Hepatocyte (in vitro differentiated cells): ENCODE data around the gene CDKN1A. TPM values are rescaled to one million over a fixed set of nuclear protein-coding genes. Genes with fewer than 3 reads are reported as not detected.

Experiments
- DNase-seq: peaks from one replicate; pipeline ENCODE4 v3.0.0-alpha.2; 2016; ENCODE audit warnings: low spot score
- H2AFZ ChIP-seq: fragments of 200-600 bp; sonication (generic); 2 replicates; pipeline ENCODE4 v1.6.0; 2016; ENCODE audit warnings: antibody characterized with exemption, mild to moderate bottlenecking
- H3K27ac ChIP-seq: fragments of 200-600 bp; sonication (generic); 2 replicates; pipeline ENCODE4 v1.5.1; 2016; ENCODE audit warnings: mild to moderate bottlenecking
- H3K27me3 ChIP-seq: fragments of 200-600 bp; sonication (generic); 2 replicates; pipeline ENCODE4 v1.6.1; 2016
- H3K36me3 ChIP-seq: fragments of 200-600 bp; sonication (generic); replicated peaks from 2 replicates; pipeline ENCODE4 v1.5.1; 2016; ENCODE audit warnings: low read depth; ENCODE audit not compliant: insufficient read depth
- H3K4me1 ChIP-seq: fragments of 200-600 bp; sonication (generic); 2 replicates; pipeline ENCODE4 v1.5.1; 2016; ENCODE audit warnings: mild to moderate bottlenecking, moderate library complexity; ENCODE audit not compliant: insufficient read depth
- H3K4me2 ChIP-seq: fragments of 200-600 bp; sonication (generic); 2 replicates; pipeline ENCODE4 v1.6.0; 2016
- H3K4me3 ChIP-seq: fragments of 200-600 bp; sonication (generic); 2 replicates; pipeline ENCODE4 v1.5.1; 2016; ENCODE audit warnings: mild to moderate bottlenecking
- H3K79me2 ChIP-seq: fragments of 200-600 bp; sonication (generic); 2 replicates; pipeline ENCODE4 v1.6.0; 2017; ENCODE audit warnings: mild to moderate bottlenecking
- H3K9me2 ChIP-seq: fragments of 200-600 bp; sonication (generic); replicated peaks from 2 replicates; pipeline ENCODE4 v1.6.0; 2017; ENCODE audit warnings: mild to moderate bottlenecking; ENCODE audit not compliant: insufficient read depth
- H3K9me3 ChIP-seq: fragments of 200-600 bp; sonication (generic); 2 replicates; pipeline ENCODE4 v1.5.1; 2016; ENCODE audit warnings: low read depth, mild to moderate bottlenecking
- H4K20me1 ChIP-seq: fragments of 200-600 bp; sonication (generic); 2 replicates; pipeline ENCODE4 v1.6.0; 2016; ENCODE audit warnings: mild to moderate bottlenecking; ENCODE audit not compliant: insufficient read depth, poor library complexity, severe bottlenecking
- EZH2 ChIP-seq: fragments of 200-600 bp; sonication (generic); IDR thresholded peaks from 2 replicates; pipeline ENCODE4 v1.6.1; 2016; ENCODE audit warnings: antibody characterized with exemption, mild to moderate bottlenecking, borderline replicate concordance
- EZH2phosphoT487 ChIP-seq: fragments of 200-600 bp; sonication (generic); IDR thresholded peaks from one replicate; pipeline ENCODE4 v1.6.1; 2018; ENCODE audit warnings: antibody characterized with exemption, mild to moderate bottlenecking, low read depth, moderate library complexity; ENCODE audit not compliant: unreplicated experiment, severe bottlenecking
- WGBS: methylation state at CpG from one replicate; pipeline ENCODE4 v1.1.6; 2016; ENCODE audit warnings: low lambda C conversion rate; ENCODE audit errors: missing lambda C conversion rate; 5-methylcytosine and 5-hydroxymethylcytosine counted together
- polyA plus RNA-seq: library from polyadenylated mRNA; unstranded; fragments of >200 nt; fragmentation: Nextera tagmentation; extraction: Ambion mirVana; gene quantifications from 2 replicates; pipeline ENCODE4 v1.2.1, GENCODE V29; 2016
- total RNA-seq: library from RNA; depleted of rRNA; stranded (reverse); fragments of >200 nt; gene quantifications from 2 replicates; pipeline ENCODE4 v1.2.3, GENCODE V29; 2014
- TF ChIP-seq, protein P1 (sequence below): fragments of 200-600 bp; sonication (generic); IDR thresholded peaks from 2 replicates; pipeline ENCODE4 v1.5.1; 2016; ENCODE audit warnings: antibody characterized with exemption, mild to moderate bottlenecking; ENCODE audit not compliant: poor library complexity

CDKN1A gene
- total and polyA plus RNA-seq, 2 experiments from 2014 or later: 246 to 344 TPM

DNA sequence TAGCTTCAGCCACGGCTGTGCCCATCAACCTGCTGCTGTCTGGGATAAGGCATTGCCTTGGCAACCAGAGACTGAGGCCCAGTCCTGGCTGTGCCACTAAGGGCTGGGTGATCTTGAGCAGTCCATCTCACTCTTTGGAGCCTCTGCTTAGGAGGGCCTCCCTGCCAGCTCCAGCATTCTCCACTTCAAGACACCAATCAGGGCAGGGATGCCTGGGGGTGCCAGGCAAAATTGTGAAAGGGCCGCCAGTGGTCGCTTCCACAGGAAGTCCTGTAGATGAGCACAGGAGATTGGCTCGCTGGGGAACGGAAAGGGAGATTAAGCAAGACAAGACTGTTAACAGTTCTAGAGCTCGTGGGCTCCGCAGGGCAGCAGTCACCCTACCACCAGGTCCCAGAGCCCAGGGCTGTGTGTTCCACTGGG lies 19.0 kb downstream of the CDKN1A start, which contains the start of gene RAB44:
Gene RAB44 (plus strand): TSS at position 346 of the 423 bp plus-strand sequence. CDS start 6,410 bp downstream, outside the sequence.
- H3K4me1 ChIP-seq: no peaks in the 10 kb centered on the region
- H3K9me3 ChIP-seq: no peaks in the 10 kb centered on the region
- H3K4me2 ChIP-seq: no peak within 1 kb of the TSS
- no peaks in the 10 kb centered on the region for H4K20me1 ChIP-seq
- WGBS: 87% methylated on average over 7 of the region's 7 CpGs
- DNase-seq: no peak
- no peaks in the 10 kb centered on the region for H3K36me3 ChIP-seq
- H3K9me2 ChIP-seq: no peaks in the 10 kb centered on the region
- no peaks in the 10 kb centered on the region for H3K79me2 ChIP-seq
- no peak within 1 kb of the TSS for H2AFZ ChIP-seq
- TF ChIP-seq EZH2 (no peak), EZH2phosphoT487 (no peak)
- TF ChIP-seq, protein P1, sequence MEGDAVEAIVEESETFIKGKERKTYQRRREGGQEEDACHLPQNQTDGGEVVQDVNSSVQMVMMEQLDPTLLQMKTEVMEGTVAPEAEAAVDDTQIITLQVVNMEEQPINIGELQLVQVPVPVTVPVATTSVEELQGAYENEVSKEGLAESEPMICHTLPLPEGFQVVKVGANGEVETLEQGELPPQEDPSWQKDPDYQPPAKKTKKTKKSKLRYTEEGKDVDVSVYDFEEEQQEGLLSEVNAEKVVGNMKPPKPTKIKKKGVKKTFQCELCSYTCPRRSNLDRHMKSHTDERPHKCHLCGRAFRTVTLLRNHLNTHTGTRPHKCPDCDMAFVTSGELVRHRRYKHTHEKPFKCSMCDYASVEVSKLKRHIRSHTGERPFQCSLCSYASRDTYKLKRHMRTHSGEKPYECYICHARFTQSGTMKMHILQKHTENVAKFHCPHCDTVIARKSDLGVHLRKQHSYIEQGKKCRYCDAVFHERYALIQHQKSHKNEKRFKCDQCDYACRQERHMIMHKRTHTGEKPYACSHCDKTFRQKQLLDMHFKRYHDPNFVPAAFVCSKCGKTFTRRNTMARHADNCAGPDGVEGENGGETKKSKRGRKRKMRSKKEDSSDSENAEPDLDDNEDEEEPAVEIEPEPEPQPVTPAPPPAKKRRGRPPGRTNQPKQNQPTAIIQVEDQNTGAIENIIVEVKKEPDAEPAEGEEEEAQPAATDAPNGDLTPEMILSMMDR: no peak
- H3K27me3 ChIP-seq: no peaks in the 10 kb centered on the region
- no peak within 1 kb of the TSS for H3K27ac ChIP-seq
- no peak within 1 kb of the TSS for H3K4me3 ChIP-seq

DNA sequence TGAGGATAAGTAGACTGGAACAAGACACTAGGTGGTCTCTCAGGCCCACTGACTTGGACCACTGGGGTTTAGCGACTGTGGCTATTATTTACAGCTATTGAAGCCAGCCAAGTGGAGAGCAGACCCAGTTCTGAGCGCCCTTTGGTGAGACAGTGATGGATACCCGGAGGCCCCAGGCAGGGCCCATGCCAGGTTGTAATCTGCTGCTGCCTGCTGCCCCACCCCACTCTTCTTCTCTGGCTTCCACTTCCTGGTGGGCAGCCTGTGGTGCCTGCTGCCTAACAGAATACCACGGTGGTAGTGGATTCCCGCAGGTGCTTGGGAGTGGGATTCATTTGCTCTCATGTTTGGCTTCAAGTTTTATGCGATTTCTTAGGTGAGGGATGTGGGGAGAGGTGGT lies 19.7 kb downstream of the CDKN1A start:
- Histone ChIP-seq H3K4me3 (no peak overlapping the region), H3K27ac (no peak overlapping the region), H4K20me1 (no peaks in the 10 kb centered on the region), H3K4me2 (no peak overlapping the region), H3K9me3 (no peaks in the 10 kb centered on the region), H2AFZ (no peak overlapping the region), H3K9me2 (no peaks in the 10 kb centered on the region), H3K27me3 (no peaks in the 10 kb centered on the region), H3K4me1 (no peaks in the 10 kb centered on the region), H3K36me3 (no peaks in the 10 kb centered on the region), H3K79me2 (no peaks in the 10 kb centered on the region)
- TF ChIP-seq EZH2 (no peak), EZH2phosphoT487 (no peak)
- TF ChIP-seq, protein P1: no peak
- 97% methylated on average over 6 of the region's 6 CpGs for WGBS
- DNase-seq: no peak

DNA sequence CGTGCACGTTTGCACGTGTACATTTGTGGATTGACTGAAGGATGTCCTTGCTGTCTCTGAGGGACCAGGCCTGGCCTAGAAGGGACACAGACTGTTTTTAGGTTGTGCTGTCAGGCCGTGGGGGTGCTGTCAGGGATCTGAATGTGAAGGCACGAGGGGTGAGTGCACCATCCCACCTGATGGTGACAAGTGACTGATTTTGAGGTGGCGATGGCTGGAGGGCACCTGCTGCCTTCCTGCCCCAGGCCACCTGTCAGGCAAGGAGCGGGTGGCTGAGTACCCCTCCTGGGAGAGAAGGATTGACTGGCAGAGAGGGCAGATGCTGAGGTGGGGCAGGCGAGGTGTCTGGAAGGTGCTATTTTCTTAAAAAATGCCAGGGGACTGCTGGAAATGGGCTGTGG lies 20.4 kb downstream of the CDKN1A start:
- TF ChIP-seq EZH2phosphoT487 (no peak), EZH2 (no peak)
- TF ChIP-seq, protein P1: no peak
- H3K27ac ChIP-seq: no peak overlapping the region
- WGBS: 84% methylated on average over 8 of the region's 8 CpGs
- H3K4me2 ChIP-seq: no peak overlapping the region
- H2AFZ ChIP-seq: no peak overlapping the region
- H3K79me2 ChIP-seq: no peaks in the 10 kb centered on the region
- no peaks in the 10 kb centered on the region for H3K27me3 ChIP-seq
- no peaks in the 10 kb centered on the region for H3K36me3 ChIP-seq
- H4K20me1 ChIP-seq: no peaks in the 10 kb centered on the region
- no peak overlapping the region for H3K4me3 ChIP-seq
- no peaks in the 10 kb centered on the region for H3K9me2 ChIP-seq
- H3K9me3 ChIP-seq: no peaks in the 10 kb centered on the region
- no peaks in the 10 kb centered on the region for H3K4me1 ChIP-seq
- DNase-seq: no peak

DNA sequence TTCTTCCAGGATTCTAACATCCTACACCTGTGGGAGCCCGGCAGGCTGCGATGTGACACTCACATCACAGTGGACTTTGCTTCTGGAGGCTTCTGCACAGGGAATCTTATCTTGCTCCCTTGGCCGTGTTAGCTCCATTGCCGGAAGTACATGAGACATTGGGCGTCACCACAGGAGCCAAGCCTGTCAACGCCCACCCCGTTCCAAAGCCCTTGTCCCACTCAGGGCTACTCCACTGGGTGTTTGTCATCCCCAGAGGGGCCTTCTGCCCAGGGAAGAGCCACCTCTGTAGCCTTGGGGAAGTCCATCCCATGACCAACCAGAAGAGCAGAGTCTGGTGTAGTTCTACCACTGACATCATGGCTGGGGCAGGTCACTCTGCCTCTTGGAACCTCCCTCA lies 20.8 kb downstream of the CDKN1A start:
- Histone ChIP-seq H2AFZ (no peak overlapping the region), H3K27ac (peak overlapping the region; percentile 17), H3K36me3 (no peaks in the 10 kb centered on the region), H4K20me1 (no peaks in the 10 kb centered on the region), H3K9me2 (no peaks in the 10 kb centered on the region), H3K9me3 (no peaks in the 10 kb centered on the region), H3K4me1 (no peaks in the 10 kb centered on the region), H3K79me2 (no peaks in the 10 kb centered on the region), H3K4me3 (no peak overlapping the region), H3K4me2 (no peak overlapping the region), H3K27me3 (no peaks in the 10 kb centered on the region)
- 63% methylated on average over 7 of the region's 7 CpGs for WGBS
- peak; percentile 64 for DNase-seq
- TF ChIP-seq EZH2: no peak
- TF ChIP-seq, protein P1: no peak
- no peak for TF ChIP-seq EZH2phosphoT487
